ENCODE data around the gene OR52E1. TPM values are rescaled to one million over a fixed set of nuclear protein-coding genes. Genes with fewer than 3 reads are reported as not detected.

OR52E1 gene
- total RNA-seq, 3 donors from 2014 or later, result not detected

- intact Hi-C loops (cut with DNase I, micrococcal nuclease), result no loop called here
- H3K4me1 ChIP-seq (ENCODE audit: low read depth), result no peaks in the 10 kb centered on the region
- H3K9me3 ChIP-seq, result no peaks in the 10 kb centered on the region
- no peak for TF ChIP-seq CTCF (IDR thresholded peaks at IDR 0.05)
- H3K36me3 ChIP-seq (ENCODE audit: low read depth), result no peaks in the 10 kb centered on the region
- ATAC-seq, result no peak
- H3K4me3 ChIP-seq, result no peak overlapping the region
- no peak for DNase-seq
Measured at GRCh38 chr11:5065027-5065426, 4.3 kb upstream of the OR52E1 start.

- no peak for ATAC-seq
- TF ChIP-seq CTCF (IDR thresholded peaks at IDR 0.05), result no peak
- intact Hi-C loops (cut with DNase I, micrococcal nuclease), result no loop called here
- Histone ChIP-seq H3K36me3 (ENCODE audit: low read depth) (no peaks in the 10 kb centered on the region), H3K9me3 (no peaks in the 10 kb centered on the region), H3K4me3 (no peak overlapping the region), H3K4me1 (ENCODE audit: low read depth) (no peaks in the 10 kb centered on the region)
- no peak for DNase-seq
Measured at GRCh38 chr11:5071799-5072198, 2.4 kb downstream of the OR52E1 start.

GRCh38 chr11:5081405-5081804, 12.0 kb downstream of the OR52E1 start:
- DNase-seq, result no peak
- Histone ChIP-seq H3K9me3 (no peaks in the 10 kb centered on the region), H3K36me3 (ENCODE audit: low read depth) (no peaks in the 10 kb centered on the region), H3K4me3 (no peak overlapping the region), H3K4me1 (ENCODE audit: low read depth) (no peaks in the 10 kb centered on the region)
- intact Hi-C loops (cut with DNase I, micrococcal nuclease), result no loop called here
- no peak for ATAC-seq
- no peak for TF ChIP-seq CTCF (IDR thresholded peaks at IDR 0.05)

- no peak for TF ChIP-seq CTCF (IDR thresholded peaks at IDR 0.05)
- Histone ChIP-seq H3K36me3 (ENCODE audit: low read depth) (no peaks in the 10 kb centered on the region), H3K4me3 (no peak overlapping the region), H3K4me1 (ENCODE audit: low read depth) (no peaks in the 10 kb centered on the region), H3K9me3 (no peaks in the 10 kb centered on the region)
- intact Hi-C loops (cut with DNase I, micrococcal nuclease), result no loop called here
- ATAC-seq, result no peak
- no peak for DNase-seq
Measured at GRCh38 chr11:5083602-5084001, 14.2 kb downstream of the OR52E1 start.

- no peaks in the 10 kb centered on the region for H3K4me1 ChIP-seq (ENCODE audit: low read depth)
- intact Hi-C loops (cut with DNase I, micrococcal nuclease), result no loop called here
- ATAC-seq (no peak), DNase-seq (no peak)
- no peak for TF ChIP-seq CTCF (IDR thresholded peaks at IDR 0.05)
- H3K36me3 ChIP-seq (ENCODE audit: low read depth), result no peaks in the 10 kb centered on the region
- H3K9me3 ChIP-seq, result no peaks in the 10 kb centered on the region
- no peak overlapping the region for H3K4me3 ChIP-seq
Measured at GRCh38 chr11:5088556-5088955, 19.2 kb downstream of the OR52E1 start.

- ATAC-seq, result peak; percentile 62
- DNase-seq, result peak in 1 of 3 donors; percentile 13
- Histone ChIP-seq H3K9me3 (no peaks in the 10 kb centered on the region), H3K36me3 (ENCODE audit: low read depth) (no peaks in the 10 kb centered on the region), H3K4me1 (ENCODE audit: low read depth) (no peaks in the 10 kb centered on the region), H3K4me3 (no peak overlapping the region)
- TF ChIP-seq CTCF (IDR thresholded peaks at IDR 0.05), result no peak
- intact Hi-C loops (cut with DNase I, micrococcal nuclease), result no loop called here
Measured at GRCh38 chr11:5090668-5091067, 21.3 kb downstream of the OR52E1 start.
